OCI-LY1 (cell line): ENCODE data around the gene RPL28.

Experiments used
- H2AFZ ChIP-seq: fragments of 200-600 bp; sonication (generic), shearing (Covaris generic); 2 replicates; pipeline ENCODE4 v1.6.0; 2014; ENCODE audit warnings: antibody characterized with exemption, mild to moderate bottlenecking, low read length
- H3F3A ChIP-seq: fragments of 200-600 bp; sonication (generic), shearing (Covaris generic); 2 replicates; pipeline ENCODE4 v1.6.0; 2014; ENCODE audit warnings: mild to moderate bottlenecking, antibody characterized with exemption, low read length, moderate library complexity; ENCODE audit not compliant: insufficient read depth
- H3K27ac ChIP-seq: fragments of 200-600 bp; sonication (generic); 2 replicates; pipeline ENCODE4 v1.5.1; 2014; ENCODE audit warnings: low read length, mixed run types, mild to moderate bottlenecking, low read depth; ENCODE audit not compliant: poor library complexity, severe bottlenecking
- H3K27me3 ChIP-seq: fragments of 200-600 bp; sonication (generic); 2 replicates; pipeline ENCODE4 v1.6.0; 2014; ENCODE audit warnings: antibody characterized with exemption, mild to moderate bottlenecking, low read length, moderate library complexity; ENCODE audit not compliant: insufficient read depth
- H3K36me3 ChIP-seq: fragments of 200-600 bp; sonication (generic); 2 replicates; pipeline ENCODE4 v1.6.1; 2014; ENCODE audit warnings: mild to moderate bottlenecking, antibody characterized with exemption, low read length, moderate library complexity, mixed read lengths; ENCODE audit not compliant: insufficient read depth
- H3K4me1 ChIP-seq: fragments of 200-600 bp; sonication (generic); 2 replicates; pipeline ENCODE4 v1.5.1; 2014; ENCODE audit warnings: mild to moderate bottlenecking, low read length, moderate library complexity; ENCODE audit not compliant: insufficient read depth, severe bottlenecking
- H3K4me2 ChIP-seq: fragments of 200-600 bp; sonication (generic), shearing (Covaris generic); 2 replicates; pipeline ENCODE4 v1.6.1; 2014; ENCODE audit warnings: low read length
- H3K4me3 ChIP-seq: fragments of 200-600 bp; sonication (generic); 2 replicates; pipeline ENCODE4 v1.5.1; 2014; ENCODE audit warnings: low read length, low read depth, mild to moderate bottlenecking, mixed read lengths; ENCODE audit not compliant: poor library complexity, severe bottlenecking
- H3K79me2 ChIP-seq: fragments of 200-600 bp; shearing (Covaris generic); 2 replicates; pipeline ENCODE4 v1.6.1; 2016; ENCODE audit warnings: mixed run types, low read length, mixed read lengths; ENCODE audit not compliant: insufficient read depth
- H3K9ac ChIP-seq: fragments of 200-600 bp; sonication (generic), shearing (Covaris generic); 2 replicates; pipeline ENCODE4 v1.6.1; 2014; ENCODE audit warnings: mild to moderate bottlenecking, low read length, mixed read lengths
- H3K9me2 ChIP-seq: fragments of 200-600 bp; sonication (generic), shearing (Covaris generic); 2 replicates; pipeline ENCODE4 v1.6.1; 2014; ENCODE audit warnings: low read depth, mild to moderate bottlenecking, low read length, mixed read lengths
- H3K9me3 ChIP-seq: fragments of 200-600 bp; shearing (Covaris generic); 2 replicates; pipeline ENCODE4 v1.6.1; 2014; ENCODE audit warnings: low read length, mixed read lengths
- H4K20me1 ChIP-seq: fragments of 200-600 bp; sonication (generic), shearing (Covaris generic); 2 replicates; pipeline ENCODE4 v1.6.0; 2016; ENCODE audit warnings: mild to moderate bottlenecking, low read length; ENCODE audit not compliant: insufficient read depth
- EZH2 ChIP-seq: fragments of 200-600 bp; sonication (generic), shearing (Covaris generic); IDR thresholded peaks from 2 replicates; pipeline ENCODE4 v1.8.0; 2017; ENCODE audit warnings: borderline replicate concordance, mixed run types, mild to moderate bottlenecking, antibody characterized with exemption, low read length, moderate library complexity, mixed read lengths
- TF ChIP-seq, protein P1 (sequence below): fragments of 200-600 bp; sonication (generic), shearing (Covaris generic); IDR thresholded peaks from 2 replicates; pipeline ENCODE4 v1.5.1; 2017; ENCODE audit warnings: mild to moderate bottlenecking, antibody characterized with exemption, low read length, moderate library complexity, mixed read lengths

Gene RPL28

DNA sequence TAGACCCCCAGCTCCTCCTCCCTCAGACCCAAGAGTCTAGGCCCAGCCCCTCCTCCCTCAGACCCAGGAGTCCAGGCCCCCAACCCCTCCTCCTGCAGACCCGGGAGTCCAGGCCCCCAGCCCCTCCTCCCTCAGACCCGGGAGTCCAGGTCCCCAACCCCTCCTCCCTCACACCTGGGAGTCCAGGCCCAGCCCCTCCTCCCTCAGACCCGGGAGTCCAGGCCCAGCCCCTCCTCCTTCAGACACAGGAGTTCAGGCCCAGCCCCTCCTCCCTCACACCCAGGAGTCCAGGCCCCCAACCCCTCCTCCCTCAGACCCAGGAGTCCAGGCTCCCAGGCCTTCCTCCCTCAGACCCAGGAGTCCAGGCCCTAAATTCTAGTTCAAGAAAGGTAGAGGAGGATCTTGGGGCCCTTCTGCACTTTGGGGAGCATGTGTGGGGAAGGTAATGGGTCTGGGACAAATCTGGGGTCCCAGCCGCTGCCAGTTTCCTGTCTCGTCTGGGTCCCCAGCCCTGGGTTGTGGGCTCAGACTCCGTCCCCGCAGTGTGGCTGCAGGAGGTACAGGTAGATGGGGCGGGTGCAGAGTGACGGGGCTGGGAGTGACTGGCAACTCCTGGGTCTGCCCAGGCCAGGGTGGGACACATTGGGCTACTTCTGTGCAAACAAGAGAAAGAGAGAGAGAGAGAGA lies 12.3 kb upstream of the RPL28 start:
- Histone ChIP-seq H2AFZ (no peak overlapping the region), H3K27ac (no peak overlapping the region), H3K4me3 (no peak overlapping the region), H3F3A (no peaks in the 10 kb centered on the region), H3K4me2 (no peak overlapping the region), H3K4me1 (peaks cover 4% of the 10 kb centered on the region), H3K9me2 (no peaks in the 10 kb centered on the region), H3K36me3 (no peaks in the 10 kb centered on the region), H3K9me3 (no peaks in the 10 kb centered on the region), H3K27me3 (peaks cover 18% of the 10 kb centered on the region; the same call in 1 of the 2 replicates), H4K20me1 (no peaks in the 10 kb centered on the region), H3K9ac (no peak overlapping the region), H3K79me2 (no peaks in the 10 kb centered on the region)
- no peak for TF ChIP-seq EZH2
- TF ChIP-seq, protein P1, sequence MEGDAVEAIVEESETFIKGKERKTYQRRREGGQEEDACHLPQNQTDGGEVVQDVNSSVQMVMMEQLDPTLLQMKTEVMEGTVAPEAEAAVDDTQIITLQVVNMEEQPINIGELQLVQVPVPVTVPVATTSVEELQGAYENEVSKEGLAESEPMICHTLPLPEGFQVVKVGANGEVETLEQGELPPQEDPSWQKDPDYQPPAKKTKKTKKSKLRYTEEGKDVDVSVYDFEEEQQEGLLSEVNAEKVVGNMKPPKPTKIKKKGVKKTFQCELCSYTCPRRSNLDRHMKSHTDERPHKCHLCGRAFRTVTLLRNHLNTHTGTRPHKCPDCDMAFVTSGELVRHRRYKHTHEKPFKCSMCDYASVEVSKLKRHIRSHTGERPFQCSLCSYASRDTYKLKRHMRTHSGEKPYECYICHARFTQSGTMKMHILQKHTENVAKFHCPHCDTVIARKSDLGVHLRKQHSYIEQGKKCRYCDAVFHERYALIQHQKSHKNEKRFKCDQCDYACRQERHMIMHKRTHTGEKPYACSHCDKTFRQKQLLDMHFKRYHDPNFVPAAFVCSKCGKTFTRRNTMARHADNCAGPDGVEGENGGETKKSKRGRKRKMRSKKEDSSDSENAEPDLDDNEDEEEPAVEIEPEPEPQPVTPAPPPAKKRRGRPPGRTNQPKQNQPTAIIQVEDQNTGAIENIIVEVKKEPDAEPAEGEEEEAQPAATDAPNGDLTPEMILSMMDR, result no peak

DNA sequence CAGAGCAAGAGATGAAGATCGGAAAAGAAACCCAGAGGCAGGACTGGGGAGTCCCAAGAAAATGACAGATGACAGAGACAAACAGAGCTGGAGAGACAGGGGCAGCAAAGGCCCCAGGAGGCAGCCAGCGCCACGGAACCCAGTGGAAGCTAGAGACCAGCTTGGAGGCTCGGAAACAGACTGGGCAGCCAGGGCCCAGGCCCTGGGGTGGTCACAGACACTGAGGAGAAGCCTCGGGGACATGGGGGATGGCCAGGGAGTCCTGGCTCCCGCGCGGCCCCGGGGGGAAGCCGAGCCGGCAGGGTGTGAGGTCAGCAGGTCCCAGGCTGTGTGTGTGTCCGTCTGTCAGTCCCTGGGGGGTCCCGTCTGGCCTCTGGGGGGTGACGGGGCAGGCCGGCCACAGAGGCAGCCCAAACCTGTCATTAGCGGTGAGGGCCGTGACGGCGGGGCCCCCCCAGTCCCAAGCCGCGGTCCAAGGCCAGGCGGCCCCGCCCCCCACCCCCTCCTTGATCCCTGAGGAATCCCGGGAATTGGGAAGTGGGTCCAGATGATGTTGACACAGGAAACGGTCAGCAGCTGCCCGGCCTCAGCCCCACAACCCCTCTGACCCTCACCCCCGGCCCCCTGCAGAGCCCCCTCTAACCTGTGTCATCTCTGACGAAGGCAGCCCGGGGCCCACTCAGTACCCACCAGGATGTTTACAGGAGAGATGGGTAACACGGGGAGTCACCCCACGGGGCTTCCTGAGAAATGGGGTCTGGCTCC lies 11.6 kb upstream of the RPL28 start:
- Histone ChIP-seq H3K4me1 (peaks cover 4% of the 10 kb centered on the region), H3K36me3 (no peaks in the 10 kb centered on the region), H3K9me3 (no peaks in the 10 kb centered on the region), H2AFZ (no peak overlapping the region), H4K20me1 (no peaks in the 10 kb centered on the region), H3K9me2 (no peaks in the 10 kb centered on the region), H3K9ac (no peak overlapping the region), H3F3A (no peaks in the 10 kb centered on the region), H3K27me3 (peaks cover 18% of the 10 kb centered on the region; the same call in 1 of the 2 replicates), H3K27ac (no peak overlapping the region), H3K79me2 (no peaks in the 10 kb centered on the region), H3K4me2 (no peak overlapping the region), H3K4me3 (no peak overlapping the region)
- TF ChIP-seq, protein P1, result no peak
- TF ChIP-seq EZH2, result no peak

DNA sequence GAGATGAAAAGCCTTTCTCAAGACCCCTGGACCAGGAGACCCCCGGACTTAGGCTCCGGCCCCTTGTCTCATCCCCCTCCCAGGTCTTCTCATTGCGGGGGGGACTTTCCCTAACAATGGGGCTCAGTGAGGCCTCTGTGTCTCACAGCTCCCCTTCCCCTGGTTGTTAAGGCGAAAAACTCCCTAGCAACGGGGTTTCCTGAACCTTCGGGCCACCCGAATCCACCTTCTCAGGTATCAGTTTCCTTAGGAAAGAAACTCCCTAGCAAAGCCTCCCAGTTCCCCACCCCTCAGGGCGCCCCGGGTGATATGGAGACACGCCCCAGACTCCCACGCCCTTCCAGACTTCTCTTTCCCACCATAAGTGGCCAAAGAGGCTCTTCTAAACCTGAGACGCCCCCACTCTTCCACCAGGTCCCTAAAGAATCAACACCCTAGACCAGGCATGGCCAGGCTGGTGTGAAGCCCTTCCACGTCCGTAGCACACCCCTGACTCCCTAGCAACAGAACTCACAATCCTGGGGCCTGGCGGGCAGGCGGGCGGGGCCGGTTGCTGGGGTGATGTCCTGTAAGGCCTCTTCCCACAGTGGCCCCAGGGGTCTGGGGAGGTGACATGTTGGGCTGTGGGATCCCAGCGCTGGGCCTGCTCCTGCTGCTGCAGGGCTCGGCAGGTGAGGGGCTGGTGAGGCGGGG lies 9.3 kb upstream of the RPL28 start, which contains the start of gene TMEM190:
TMEM190 (plus strand) TSS at position 586 of the 693 bp plus-strand sequence; CDS start at position 614, 28 bp downstream.
- H4K20me1 ChIP-seq, result no peaks in the 10 kb centered on the region
- no peak within 1 kb of the TSS for H2AFZ ChIP-seq
- no peaks in the 10 kb centered on the region for H3K36me3 ChIP-seq
- peaks cover 18% of the 10 kb centered on the region; the same call in 1 of the 2 replicates for H3K27me3 ChIP-seq
- H3K4me3 ChIP-seq, result no peak within 1 kb of the TSS
- no peaks in the 10 kb centered on the region for H3K4me1 ChIP-seq
- H3K9me2 ChIP-seq, result no peaks in the 10 kb centered on the region
- no peaks in the 10 kb centered on the region for H3K79me2 ChIP-seq
- no peaks in the 10 kb centered on the region for H3F3A ChIP-seq
- no peak within 1 kb of the TSS for H3K27ac ChIP-seq
- H3K9me3 ChIP-seq, result no peaks in the 10 kb centered on the region
- TF ChIP-seq, protein P1, result no peak
- no peak for TF ChIP-seq EZH2
- no peak within 1 kb of the TSS for H3K9ac ChIP-seq
- no peak within 1 kb of the TSS for H3K4me2 ChIP-seq
